Activated naive CD4-positive, alpha-beta T cell treated with anti-CD3 and anti-CD28 coated beads, Interleukin-2, amount 50 U/mL, for 16 hours (primary cell): Measurements from ENCODE around the gene VTI1A.
"Not testable (repeated sequence)": the region's sequence is repeated elsewhere in the genome, so short reads cannot be mapped to it uniquely, and the experiment has no call there.

ENCODE experiments used
- DNase-seq: peaks from one replicate; pipeline ENCODE4 v3.0.0-alpha.2; 2020

Gene VTI1A

DNA sequence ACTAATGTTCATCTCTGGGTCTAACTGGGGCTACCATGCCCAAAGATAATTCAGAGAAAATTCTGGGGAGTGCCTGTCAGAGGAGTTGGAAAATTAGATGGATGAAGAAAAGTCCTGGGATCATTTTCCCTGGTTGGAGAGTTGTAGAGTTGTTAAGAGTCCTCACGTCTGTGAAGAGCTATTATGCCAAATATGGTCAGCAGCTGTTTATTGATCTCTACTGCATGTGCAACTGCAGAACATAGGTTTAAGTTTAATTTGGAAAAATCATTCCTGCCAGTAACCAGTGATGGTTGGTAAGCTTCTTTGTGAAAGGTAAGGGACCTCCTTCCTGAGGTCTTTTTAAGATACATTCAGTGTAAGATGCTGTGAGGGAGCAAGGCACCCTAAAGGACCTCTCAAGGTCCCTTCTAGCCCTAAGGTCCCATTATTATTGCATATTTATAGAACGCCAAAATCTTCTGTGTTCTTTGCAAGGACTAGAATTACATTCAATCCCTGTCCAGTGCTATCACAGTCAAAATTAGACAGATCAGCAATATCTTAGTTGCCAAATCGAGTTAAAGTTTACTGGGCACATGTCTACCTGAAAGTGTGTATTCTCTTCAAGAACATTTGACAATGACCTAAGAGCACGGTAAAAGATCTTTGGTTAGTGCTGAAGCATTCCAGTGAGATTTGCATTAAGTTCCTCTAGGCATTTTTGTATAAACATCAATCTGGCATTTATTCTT lies 62.7 kb downstream of the VTI1A start:
- no peak for DNase-seq

DNA sequence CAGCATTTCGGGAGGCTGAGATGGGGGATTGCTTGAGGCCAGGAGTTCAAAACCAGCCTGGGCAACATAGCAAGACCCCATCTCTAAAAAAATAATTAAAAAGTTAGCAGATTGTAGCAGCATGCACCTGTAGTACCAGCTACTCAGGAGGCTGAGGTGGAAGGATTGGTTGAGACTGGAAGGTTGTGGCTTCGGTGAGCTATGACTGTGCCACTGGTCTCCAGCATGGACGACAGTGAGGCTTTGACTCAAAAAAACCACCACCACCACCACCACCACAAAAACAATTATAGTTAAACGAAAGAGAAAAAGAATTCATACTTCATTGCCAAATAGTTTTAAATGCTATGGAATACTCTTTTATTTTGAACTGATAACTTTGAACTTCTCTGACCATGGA lies 63.4 kb downstream of the VTI1A start:
- DNase-seq: no peak

DNA sequence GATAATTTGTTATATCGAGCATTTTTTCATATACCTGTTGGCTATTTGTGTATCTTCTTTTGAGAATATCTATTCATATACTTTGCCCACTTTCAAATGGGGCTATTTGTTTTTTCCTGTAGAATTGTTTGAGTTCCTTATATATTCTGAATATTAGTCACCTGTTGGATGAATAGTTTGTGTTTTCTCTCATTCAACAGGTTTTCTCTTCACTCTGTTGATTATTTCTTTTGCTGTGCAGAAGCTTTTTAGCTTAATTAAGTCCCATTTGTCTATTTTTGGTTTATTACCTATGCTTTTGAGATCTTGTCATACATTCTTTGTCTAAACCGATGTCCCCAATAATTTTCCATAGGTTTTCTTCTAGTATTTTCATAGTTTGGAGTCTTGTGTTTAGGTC lies 65.3 kb downstream of the VTI1A start:
- DNase-seq: no peak

DNA sequence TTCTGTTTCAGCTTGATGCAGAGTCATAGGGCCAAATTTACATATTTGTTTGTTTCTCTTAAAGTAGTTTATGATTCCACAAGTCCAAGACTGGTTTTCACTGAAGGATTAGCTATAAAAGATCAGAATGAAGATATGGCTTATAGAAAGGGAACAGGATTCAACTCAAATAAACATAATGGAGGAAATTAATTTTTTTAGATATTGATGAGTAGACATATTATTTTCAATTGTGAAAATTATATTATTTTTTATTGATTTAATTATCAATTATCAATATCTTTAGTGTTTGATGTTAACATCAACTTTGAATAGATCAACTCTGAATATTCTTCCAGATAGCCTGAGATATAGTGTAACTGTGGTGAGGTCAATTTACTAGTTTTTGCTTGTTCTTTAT lies 68.1 kb downstream of the VTI1A start:
- no peak for DNase-seq

DNA sequence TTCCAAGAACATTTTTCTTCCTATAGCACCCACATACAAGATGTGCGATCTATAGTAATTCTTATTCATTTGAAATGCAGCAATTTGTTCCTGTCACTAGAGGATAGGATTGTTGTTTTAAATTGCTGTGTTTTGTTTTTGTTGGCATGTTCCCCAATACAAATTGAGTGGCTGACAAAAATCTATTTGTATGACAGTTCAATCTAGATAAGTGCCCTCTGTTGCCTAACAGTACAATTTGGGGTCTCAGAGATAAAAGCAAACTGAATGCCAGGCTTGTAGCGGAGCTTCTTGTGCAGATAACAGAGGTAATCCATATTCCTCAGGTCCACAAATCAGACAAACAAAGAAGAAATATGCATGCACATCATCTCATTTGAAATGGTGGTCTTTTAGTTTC lies 68.8 kb downstream of the VTI1A start:
- no peak for DNase-seq

DNA sequence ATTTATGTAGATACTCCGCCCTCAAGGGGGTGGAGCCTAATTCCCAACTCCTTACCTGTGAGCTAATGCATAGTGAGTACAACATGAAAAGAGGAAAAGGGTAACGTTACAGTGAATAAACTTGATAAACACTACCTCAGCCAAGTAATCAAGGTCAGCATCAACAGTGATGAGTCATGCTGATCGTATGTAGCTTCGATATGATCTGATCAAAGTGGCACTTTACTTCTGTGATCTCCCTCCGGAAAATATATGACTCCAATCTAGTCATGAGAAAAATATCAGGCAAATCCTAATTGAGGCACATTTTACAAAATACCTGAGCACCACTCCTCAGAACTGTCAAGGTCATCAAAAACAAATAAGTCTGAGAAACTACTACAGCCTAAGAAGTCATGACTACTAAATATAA lies 70.4 kb downstream of the VTI1A start:
- DNase-seq: no peak

DNA sequence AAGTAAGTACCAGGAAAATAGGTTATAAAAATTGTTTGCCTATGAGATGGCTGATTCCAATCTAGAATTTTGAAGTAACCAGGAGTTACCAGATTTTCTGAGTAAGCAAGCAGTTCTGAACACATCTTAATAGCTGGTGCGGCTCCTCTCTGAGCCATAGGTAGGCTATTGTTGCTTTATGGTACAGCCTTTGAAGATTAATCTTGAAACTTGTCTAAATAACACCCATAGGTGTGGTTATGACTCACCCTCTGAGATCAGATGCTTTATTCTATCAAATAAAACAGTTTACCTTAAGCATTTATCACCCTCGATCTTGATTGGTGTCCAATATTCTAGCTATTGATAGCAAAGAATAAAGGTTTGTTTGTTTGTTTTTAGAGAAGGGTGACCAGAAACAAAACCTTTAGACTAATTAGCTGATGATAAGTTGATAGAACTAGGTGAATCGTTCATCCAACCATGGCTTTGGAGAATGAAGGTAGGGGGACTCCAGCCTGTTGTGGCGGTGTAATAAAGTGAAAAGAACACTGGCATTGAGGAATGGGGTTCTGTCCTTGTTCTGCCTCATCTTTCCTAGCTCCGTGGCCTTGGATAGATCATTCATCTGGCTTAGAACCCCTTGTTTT lies 72.2 kb downstream of the VTI1A start:
- DNase-seq: no peak

DNA sequence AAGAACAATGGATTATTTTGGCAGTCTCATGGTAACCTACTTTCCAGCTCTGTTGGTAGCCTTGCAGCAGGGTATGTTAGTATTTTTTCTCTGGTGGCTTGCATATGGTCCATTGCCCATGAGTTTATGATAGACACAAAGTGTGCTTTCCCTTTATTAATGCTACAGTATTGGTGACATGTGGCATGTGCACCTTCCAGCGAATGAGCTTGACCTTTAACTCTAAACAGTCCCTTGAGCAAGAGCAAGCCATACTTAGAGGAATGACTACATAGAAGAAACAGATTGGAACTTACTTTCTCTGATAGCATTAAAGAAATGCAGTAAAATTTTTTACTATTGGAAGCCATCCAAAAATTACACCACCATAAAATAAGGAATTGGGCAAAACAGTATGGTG lies 73.9 kb downstream of the VTI1A start:
- no peak for DNase-seq

DNA sequence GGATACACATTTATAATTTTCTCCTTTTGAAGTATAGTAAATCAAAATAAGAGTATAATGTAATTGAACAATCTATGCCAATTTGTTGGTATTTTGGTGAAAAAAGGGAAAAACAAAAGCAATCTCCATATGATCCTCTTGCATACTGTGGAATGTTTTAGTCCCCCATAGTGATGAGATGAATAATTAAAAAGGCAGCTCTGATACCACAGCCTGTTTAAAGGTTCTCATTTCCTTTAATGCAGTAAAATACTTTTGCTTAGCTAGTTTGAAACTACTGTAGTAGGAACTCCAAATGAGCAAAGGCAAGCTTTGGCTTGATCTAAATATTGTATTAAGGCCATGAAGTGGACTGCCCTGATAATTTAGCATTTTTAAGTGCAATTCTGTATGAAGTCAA lies 77.6 kb downstream of the VTI1A start:
- DNase-seq: no peak

DNA sequence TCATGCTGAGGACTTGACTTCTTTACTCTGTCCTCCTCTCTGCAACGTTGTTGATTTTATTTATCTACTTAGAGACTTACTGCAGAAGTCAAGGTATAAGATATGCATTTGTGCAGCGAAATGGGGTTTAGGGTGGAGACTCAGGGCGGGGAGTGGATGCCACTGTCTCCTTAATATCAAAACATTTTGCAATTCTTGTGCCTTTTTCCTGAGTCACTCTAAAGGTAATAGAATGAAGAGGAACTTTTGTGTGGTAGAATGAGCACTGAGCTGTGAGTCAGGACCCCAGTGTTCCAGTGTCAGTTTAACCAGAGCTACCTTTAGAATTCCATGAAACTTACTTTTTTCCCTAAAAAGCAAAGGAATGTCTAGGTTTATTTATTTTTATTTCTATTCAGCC lies 78.2 kb downstream of the VTI1A start:
- no peak for DNase-seq

DNA sequence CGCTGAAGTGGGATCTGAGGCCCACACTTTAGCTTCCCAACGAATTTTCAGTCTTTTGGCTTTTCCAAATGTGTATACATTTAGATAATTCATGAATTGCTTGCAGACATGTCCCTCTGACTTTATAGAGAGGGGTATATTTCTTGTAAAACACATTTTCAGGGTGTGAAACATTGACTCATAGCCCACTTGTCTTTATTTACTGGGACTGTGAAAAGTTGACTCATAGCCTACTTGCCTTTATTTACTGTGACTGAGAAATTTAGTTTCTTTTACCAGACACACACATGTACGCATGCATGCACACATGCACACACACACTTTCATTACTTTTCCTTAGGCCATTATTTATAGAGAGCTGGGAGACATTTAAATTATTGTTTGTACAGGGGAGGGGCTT lies 79.1 kb downstream of the VTI1A start:
- no peak for DNase-seq

DNA sequence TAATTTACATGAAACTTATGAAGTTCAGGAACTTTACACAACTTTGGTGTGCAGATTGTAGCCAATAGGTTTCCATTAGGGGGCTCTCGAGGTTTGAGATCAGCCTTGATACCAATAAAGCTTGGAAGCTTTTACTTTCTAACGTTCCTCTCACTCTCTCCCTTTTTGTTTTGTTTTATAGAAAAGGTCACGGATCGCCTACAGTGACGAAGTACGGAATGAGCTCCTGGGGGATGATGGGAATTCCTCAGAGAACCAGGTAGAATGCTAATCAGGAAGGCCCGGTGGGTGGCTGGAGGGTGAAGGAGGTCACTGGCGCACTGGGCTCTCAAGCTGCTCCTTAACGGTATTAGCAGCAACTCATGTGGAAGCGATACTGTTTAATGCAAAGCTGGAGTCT lies 79.9 kb downstream of the VTI1A start:
- no peak for DNase-seq

DNA sequence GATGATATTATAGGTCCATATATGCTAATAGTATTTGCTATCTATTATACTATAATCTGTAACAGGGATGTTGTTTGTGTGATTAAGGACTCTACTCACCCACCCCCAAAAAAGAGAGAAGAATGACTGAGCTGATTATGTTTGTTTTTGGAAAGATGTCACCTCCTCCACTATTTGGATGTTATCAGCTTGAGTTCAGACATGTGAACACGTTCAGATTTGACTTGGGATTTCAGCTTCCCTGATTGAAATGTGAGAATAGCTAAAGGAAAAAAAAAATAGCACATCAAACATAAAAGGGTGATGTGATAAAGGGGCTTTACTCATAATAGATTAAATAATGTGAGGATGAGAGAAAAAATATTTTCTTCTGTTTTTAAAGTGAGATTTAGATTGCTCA lies 81.2 kb downstream of the VTI1A start:
- no peak for DNase-seq

DNA sequence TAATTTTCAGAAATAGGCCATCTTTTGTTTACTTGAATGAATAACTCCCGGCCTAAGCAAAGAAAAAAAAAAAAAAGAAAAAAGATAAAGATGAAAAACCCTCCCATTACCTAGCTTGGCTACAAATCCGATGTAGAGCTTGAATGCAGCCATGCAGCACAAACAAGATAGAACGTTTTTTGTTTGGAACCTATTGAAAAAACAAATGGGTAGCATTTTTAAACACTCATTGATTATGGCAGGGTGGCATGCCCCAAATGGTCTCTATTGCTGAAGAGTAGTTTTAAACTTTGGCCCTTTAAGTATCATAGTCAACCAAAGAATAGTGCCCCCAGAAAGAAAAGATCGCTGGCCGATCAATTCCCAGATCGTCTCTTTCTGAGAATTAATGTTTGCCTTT lies 84.4 kb downstream of the VTI1A start:
- DNase-seq: no peak

DNA sequence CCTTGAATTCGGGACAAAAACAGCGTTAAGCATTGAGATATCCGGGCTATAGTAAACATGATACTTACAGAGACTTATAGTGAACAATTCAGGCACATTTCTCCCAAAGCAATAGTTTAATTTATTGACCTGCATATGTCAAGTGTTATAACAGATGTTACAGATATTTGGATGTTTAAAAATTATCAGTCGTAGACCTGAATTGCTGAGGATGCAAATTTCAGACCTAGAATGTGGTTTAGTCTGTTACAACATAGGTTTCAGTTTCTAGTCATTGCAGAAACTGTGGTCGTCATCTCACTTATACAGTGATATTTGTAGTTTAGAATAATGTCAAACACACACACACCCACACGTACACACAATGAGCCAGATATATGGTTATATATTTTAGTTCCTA lies 85.2 kb downstream of the VTI1A start:
- no peak for DNase-seq

DNA sequence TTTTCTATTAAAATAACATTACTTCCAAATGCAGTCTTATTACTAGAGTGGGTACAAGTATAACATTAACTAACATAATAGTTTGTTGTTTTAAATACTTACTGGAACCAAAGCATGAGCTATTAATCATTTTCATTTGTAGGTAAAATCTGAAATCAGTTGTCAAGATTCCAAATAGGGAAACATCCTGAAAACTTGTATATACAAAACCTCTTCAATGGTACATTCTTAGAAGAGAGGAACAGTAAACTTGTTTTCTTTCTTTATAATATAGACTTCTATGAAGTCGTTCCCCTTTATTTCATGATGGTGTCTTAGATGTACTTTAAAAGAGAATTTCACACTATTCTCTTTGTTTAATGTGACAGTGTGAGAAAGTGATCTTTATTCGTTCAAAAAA lies 85.9 kb downstream of the VTI1A start:
- DNase-seq: no peak

DNA sequence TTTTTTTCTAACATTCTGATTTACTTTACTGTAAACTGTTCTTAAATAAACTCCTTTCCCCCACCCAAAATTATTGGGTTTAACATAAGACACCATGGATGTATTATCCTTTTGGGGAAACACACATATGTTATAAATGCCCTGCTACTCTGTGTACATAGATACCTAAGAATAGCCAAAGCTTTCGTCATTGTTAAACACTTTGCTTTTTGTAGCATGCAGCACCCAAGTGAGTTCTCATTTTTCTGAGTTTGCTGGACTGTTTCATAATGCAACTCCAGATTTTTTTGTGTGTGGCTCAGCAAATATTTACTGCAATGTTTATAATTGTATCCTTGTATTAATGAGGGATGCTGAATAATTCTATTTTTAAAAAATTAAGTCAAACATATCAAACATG lies 86.9 kb downstream of the VTI1A start:
- DNase-seq: no peak

DNA sequence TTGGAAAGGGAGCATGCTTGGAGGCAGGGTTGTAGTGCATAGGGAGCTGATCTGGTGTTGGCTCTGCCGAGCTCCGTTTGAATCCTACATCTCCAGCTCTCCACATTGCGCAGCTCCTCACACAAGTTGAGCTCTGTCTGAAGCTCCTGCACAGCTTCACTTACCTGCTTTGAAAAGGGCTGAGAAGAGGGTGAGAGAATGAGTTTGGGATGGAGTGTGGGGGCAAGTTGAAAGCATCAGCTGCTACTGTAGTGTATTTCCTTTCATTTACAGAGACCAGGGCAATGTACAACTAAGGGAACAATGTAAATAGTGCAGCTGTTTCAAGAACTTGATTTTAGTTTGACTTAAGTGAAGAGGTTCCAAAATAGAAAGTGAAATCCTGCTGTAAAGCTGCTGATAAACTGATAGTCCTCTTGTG lies 88.5 kb downstream of the VTI1A start:
- no peak for DNase-seq

DNA sequence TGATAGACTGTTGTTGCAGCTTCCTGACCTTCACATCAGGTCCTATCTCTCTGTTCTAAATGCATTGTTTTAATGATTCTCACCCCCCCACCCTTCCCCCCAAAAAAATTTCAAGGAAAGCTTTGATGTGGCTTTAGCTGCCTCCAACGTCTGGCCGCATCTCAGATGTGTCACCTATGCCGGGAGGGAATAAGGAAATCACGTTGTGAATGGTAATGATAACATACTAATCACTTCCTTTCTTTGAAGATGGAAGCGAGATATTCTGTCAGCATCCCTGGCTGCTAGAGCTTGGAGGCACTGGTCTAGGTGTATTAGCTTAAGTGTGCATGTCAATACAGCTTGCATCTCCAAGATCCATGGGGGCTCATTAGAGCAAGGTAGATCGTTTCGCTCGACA lies 89.6 kb downstream of the VTI1A start:
- no peak for DNase-seq

DNA sequence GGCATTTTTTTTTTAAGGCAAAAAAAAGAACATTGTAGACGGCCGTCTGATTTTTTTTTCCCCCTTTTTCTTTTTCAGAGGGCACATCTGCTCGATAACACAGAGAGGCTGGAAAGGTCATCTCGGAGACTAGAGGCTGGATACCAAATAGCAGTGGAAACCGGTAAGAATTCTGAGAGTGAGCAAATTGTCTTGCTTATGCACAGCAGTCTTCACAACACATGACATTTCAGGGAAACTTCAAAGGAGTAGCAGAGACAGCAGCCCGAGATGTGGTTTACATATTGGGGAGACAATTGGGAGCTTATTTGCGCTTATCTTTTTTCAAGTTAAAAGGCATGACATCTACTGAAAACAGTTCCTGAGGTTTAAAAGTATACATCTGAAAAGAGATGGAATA lies 91.2 kb downstream of the VTI1A start:
- no peak for DNase-seq

DNA sequence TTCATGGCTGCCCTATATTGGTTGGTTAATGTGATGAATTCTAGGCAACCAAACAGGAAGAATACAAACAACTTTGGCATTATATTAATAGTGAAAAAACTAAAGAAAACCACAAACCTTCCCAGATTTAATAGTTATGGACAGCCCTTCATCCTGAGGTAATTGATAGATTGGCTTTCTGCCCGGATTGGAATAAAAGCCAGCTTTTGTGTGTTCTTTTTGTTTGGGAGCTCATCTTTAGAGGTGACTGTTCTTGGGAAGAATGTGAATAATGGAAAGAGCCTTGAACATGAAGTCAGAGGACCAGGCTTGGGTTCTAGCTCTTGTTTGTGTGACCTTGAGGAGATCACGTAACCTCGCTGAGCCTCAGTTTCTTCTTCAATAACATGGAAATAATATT lies 92.3 kb downstream of the VTI1A start:
- no peak for DNase-seq

DNA sequence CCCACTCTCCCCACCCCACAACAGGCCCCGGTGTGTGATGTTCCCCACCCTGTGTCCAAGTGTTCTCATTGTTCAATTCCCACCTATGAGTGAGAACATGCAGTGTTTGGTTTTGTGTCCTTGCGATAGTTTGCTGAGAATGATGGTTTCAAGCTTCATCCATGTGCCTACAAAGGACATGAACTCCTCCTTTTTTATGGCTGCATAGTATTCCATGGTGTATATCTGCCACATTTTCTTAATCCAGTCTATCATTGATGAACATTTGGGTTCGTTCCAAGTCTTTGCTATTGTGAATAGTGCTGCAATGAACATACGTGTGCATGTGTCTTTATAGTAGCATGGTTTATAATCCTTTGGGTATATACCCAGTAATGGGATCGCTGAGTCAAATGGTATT lies 95.8 kb downstream of the VTI1A start:
- DNase-seq: not testable (repeated sequence)

DNA sequence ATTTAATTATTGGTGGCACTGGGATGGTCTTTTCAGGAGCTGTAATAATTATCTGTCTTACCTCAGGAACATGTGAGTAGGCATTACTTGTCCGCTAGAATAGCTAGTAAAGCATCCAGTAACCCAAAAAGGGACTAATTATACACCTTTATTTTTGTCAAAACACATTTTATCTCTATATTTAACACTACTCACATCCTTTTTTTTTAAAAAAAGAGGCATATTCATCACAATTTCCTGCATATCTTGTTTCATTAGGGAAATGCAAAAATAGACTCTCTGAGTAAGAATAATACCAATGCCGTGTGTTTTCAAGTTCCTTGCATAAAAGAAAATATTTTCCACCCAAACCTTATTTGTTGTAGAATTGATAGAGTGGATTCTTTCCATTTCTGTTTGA lies 99.5 kb downstream of the VTI1A start:
- no peak for DNase-seq

DNA sequence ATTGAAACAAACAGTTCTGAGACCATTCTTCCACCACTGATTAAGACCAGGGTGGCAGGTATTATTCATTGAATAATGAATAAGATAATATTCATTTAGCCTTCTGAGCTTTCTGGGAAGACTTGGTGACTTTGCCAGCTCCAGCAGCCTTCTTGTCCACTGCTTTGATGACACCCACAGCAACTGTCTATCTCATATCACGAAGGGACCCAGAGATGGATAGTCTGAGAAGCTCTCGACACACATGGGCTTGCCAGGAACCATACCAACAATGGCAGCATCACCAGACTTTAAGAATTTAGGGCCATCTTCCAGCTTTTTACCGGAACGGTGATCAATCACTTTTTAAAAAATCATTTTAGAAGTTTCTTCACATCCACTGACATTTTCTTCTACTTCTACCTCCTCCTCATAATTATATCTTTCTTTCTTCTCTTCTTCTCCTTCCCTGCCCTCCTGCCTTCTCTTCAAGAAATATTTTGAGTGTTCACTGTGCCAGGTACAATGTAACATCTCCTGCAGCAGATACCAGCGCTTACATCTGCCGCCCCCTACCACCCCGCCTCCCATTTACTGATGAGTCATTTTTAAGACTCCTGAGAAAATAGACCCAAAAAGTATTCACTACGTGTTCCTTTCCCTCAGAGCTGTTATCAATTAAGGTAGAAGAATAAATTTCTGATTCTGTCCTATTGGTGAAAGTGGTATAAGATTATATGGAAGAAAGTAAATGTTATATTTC lies 101.7 kb downstream of the VTI1A start:
- no peak for DNase-seq
